ACC112 (cell line): ENCODE data around the gene ZNF292.

Source experiments
- H2AFZ ChIP-seq: fragments of 200-600 bp; sonication (generic); one replicate; pipeline ENCODE4 v1.6.0; 2017; ENCODE audit warnings: antibody characterized with exemption, low read length; ENCODE audit not compliant: unreplicated experiment
- H3K27ac ChIP-seq: fragments of 200-600 bp; sonication (generic); 2 replicates; pipeline ENCODE4 v1.5.1; 2014; ENCODE audit warnings: low read depth, mild to moderate bottlenecking, antibody characterized with exemption, low read length, moderate library complexity
- H3K27me3 ChIP-seq: fragments of 200-600 bp; sonication (generic); 2 replicates; pipeline ENCODE4 v1.6.1; 2014; ENCODE audit warnings: mild to moderate bottlenecking, antibody characterized with exemption, low read length, moderate library complexity, mixed read lengths; ENCODE audit not compliant: insufficient read depth
- H3K36me3 ChIP-seq: fragments of 200-600 bp; sonication (generic); 2 replicates; pipeline ENCODE4 v1.6.1; 2016; ENCODE audit warnings: mild to moderate bottlenecking, antibody characterized with exemption, low read length, moderate library complexity, mixed read lengths; ENCODE audit not compliant: insufficient read depth
- H3K4me1 ChIP-seq: fragments of 200-600 bp; sonication (generic); one replicate; pipeline ENCODE4 v1.6.1; 2016; ENCODE audit warnings: low read length, mixed read lengths; ENCODE audit not compliant: insufficient read depth, unreplicated experiment, control insufficient read depth
- H3K4me3 ChIP-seq: fragments of 200-600 bp; sonication (generic); 2 replicates; pipeline ENCODE4 v1.5.1; 2014; ENCODE audit warnings: mild to moderate bottlenecking, low read depth, low read length
- H3K79me2 ChIP-seq: fragments of 200-600 bp; sonication (generic); one replicate; pipeline ENCODE4 v1.6.0; 2016; ENCODE audit warnings: low read length; ENCODE audit not compliant: control insufficient read depth, unreplicated experiment, insufficient read depth

The ZNF292 gene

DNA sequence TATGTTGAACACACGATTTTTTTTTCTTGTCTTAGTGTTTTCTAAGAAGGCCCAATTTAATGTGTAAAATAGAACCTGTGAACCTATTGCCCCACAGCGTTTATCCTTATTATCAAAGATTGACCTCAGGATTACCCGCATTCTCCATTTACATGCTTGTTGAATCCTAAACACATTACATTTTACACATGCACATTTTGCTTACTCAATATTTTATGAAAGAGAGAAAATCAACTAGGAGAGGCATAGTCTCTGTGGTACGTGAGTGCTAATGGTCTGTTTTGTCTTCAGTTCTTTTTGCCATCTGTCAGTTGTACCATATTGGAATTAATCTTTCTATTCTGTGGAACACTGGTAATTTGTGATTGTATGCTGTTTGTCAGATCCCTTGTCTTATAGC lies 86.9 kb downstream of the ZNF292 start:
- H2AFZ ChIP-seq, result no peak overlapping the region
- H3K36me3 ChIP-seq, result peaks cover 25% of the 10 kb centered on the region
- peaks cover 5% of the 10 kb centered on the region for H3K79me2 ChIP-seq
- no peak overlapping the region for H3K4me3 ChIP-seq
- H3K27ac ChIP-seq, result no peak overlapping the region
- peaks cover 8% of the 10 kb centered on the region for H3K4me1 ChIP-seq
- H3K27me3 ChIP-seq, result no peaks in the 10 kb centered on the region

GRCh38 chr6:87243812-87244211 lies 88.4 kb downstream of the ZNF292 start:
- H2AFZ ChIP-seq, result no peak overlapping the region
- H3K79me2 ChIP-seq, result peaks cover 5% of the 10 kb centered on the region
- no peaks in the 10 kb centered on the region for H3K27me3 ChIP-seq
- H3K4me3 ChIP-seq, result no peak overlapping the region
- peaks cover 31% of the 10 kb centered on the region for H3K36me3 ChIP-seq
- H3K4me1 ChIP-seq, result peaks cover 8% of the 10 kb centered on the region
- H3K27ac ChIP-seq, result no peak overlapping the region

DNA sequence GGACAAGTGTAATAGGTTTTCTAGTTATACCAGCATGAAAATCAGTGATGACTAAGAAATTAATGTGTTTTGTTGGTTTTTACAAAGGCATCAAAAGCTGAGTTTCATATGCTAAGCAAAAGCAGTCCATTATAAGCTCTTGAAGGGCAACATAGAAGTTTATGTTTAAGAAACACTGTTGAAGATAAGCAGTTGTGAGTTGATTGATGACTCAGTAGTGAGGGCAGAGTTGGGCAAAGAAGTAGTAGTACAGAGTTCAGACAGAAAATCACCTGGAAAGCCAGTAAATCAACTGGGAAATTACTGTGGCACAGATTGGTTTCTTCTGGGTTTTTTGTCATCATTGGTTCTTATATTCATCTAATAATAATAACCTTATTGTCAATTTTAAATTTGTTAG lies 89.0 kb downstream of the ZNF292 start:
- Histone ChIP-seq H3K79me2 (peaks cover 5% of the 10 kb centered on the region), H2AFZ (no peak overlapping the region), H3K27me3 (no peaks in the 10 kb centered on the region), H3K27ac (no peak overlapping the region), H3K4me1 (peaks cover 8% of the 10 kb centered on the region), H3K4me3 (no peak overlapping the region), H3K36me3 (peaks cover 36% of the 10 kb centered on the region)

DNA sequence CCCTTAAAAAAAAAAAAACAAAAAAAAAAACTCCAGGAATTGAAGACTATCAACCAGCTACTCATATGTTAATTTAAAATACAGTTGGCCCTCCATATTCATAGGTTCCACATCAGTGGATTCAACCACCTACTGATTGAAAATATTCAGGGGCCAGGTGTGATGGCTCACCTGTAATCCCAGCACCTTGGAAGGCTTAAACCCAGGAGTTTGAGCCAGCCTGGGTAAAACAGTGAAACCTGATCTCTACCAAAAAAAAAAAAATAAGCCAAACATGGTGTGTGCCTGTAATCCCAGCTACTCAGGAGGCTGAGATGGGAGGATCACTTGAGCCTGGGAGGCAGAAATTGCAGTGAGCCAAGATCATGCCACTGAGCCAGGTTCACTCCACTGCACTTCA lies 94.7 kb downstream of the ZNF292 start:
- Histone ChIP-seq H3K27me3 (no peaks in the 10 kb centered on the region), H3K4me3 (no peak overlapping the region), H3K36me3 (peaks cover 37% of the 10 kb centered on the region), H3K27ac (no peak overlapping the region), H3K79me2 (no peaks in the 10 kb centered on the region), H3K4me1 (no peaks in the 10 kb centered on the region), H2AFZ (no peak overlapping the region)

GRCh38 chr6:87251225-87251624 lies 95.9 kb downstream of the ZNF292 start:
- Histone ChIP-seq H3K4me1 (no peaks in the 10 kb centered on the region), H3K27me3 (no peaks in the 10 kb centered on the region), H3K4me3 (no peak overlapping the region), H3K27ac (no peak overlapping the region), H3K79me2 (no peaks in the 10 kb centered on the region), H3K36me3 (peaks cover 46% of the 10 kb centered on the region), H2AFZ (no peak overlapping the region)

DNA sequence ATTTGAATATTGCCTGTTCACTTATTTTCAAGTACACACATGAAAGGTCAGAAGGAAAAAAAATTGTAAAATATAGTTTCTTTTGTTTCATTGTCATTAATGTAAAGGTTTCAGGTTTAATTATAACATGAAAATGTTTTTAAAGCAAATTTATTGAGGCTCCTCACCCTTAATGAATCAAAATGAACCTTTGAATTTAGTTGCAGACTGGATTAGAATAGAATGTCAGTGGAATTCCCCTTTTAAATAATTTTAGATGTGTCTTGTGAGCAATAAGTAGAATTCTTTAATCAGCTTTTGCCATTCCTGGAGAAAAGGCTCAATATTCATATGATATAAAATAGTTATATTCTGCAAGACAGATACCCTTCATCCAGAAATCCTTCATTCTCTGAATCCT lies 96.4 kb downstream of the ZNF292 start:
- H3K27me3 ChIP-seq, result no peaks in the 10 kb centered on the region
- peaks cover 46% of the 10 kb centered on the region for H3K36me3 ChIP-seq
- H3K27ac ChIP-seq, result no peak overlapping the region
- H3K4me1 ChIP-seq, result no peaks in the 10 kb centered on the region
- no peak overlapping the region for H2AFZ ChIP-seq
- H3K4me3 ChIP-seq, result no peak overlapping the region
- no peaks in the 10 kb centered on the region for H3K79me2 ChIP-seq

DNA sequence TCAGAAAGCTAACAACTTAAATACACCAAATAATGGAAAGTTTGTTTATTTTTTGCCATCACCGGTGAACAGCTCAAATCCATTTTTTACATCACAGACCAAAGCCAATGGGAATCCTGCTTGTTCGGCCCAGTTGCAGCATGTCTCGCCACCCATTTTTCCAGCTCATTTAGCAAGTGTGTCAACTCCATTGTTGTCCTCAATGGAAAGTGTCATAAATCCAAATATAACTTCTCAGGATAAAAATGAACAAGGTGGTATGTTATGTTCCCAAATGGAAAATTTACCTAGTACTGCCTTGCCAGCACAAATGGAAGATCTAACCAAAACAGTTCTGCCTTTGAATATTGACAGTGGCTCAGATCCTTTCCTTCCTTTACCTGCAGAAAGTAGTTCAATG lies 101.7 kb downstream of the ZNF292 start:
- H3K27ac ChIP-seq, result no peak overlapping the region
- no peaks in the 10 kb centered on the region for H3K27me3 ChIP-seq
- H2AFZ ChIP-seq, result no peak overlapping the region
- H3K79me2 ChIP-seq, result no peaks in the 10 kb centered on the region
- peaks cover 64% of the 10 kb centered on the region for H3K36me3 ChIP-seq
- no peaks in the 10 kb centered on the region for H3K4me1 ChIP-seq
- H3K4me3 ChIP-seq, result no peak overlapping the region

DNA sequence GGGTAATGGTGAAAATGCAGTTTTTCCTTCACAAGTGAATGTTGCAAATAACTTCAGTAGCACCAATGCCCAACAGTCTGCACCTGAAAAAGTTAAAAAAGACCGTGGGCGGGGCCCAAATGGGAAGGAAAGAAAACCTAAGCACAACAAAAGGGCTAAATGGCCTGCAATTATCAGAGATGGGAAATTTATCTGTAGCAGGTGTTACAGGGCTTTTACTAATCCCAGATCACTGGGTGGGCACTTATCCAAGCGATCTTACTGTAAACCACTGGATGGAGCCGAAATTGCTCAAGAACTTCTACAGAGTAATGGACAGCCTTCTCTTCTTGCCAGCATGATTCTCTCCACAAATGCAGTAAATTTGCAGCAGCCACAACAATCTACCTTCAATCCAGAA lies 102.2 kb downstream of the ZNF292 start:
- H3K36me3 ChIP-seq, result peaks cover 68% of the 10 kb centered on the region
- H2AFZ ChIP-seq, result no peak overlapping the region
- H3K4me1 ChIP-seq, result no peaks in the 10 kb centered on the region

GRCh38 chr6:87257975-87258374 lies 102.6 kb downstream of the ZNF292 start:
- Histone ChIP-seq H2AFZ (no peak overlapping the region), H3K36me3 (peaks cover 68% of the 10 kb centered on the region), H3K4me1 (no peaks in the 10 kb centered on the region), H3K4me3 (no peak overlapping the region), H3K27me3 (no peaks in the 10 kb centered on the region), H3K27ac (no peak overlapping the region), H3K79me2 (no peaks in the 10 kb centered on the region)

More for the DNA sequence above, 102.2 kb downstream of the ZNF292 start:
- Histone ChIP-seq H3K27me3 (no peaks in the 10 kb centered on the region), H3K79me2 (no peaks in the 10 kb centered on the region), H3K4me3 (no peak overlapping the region), H3K27ac (no peak overlapping the region)

DNA sequence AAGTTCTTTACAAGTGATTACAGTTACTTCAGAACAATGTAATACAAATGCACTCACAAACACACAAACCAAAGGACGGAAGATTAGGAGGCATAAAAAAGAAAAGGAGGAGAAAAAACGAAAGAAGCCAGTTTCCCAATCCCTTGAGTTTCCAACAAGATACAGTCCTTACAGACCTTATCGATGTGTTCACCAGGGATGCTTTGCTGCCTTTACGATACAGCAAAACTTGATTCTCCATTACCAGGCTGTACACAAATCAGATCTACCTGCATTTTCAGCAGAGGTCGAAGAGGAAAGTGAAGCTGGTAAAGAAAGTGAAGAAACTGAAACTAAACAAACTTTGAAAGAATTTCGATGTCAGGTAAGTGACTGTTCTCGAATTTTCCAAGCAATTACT lies 104.4 kb downstream of the ZNF292 start:
- Histone ChIP-seq H3K27ac (no peak overlapping the region), H3K4me1 (no peaks in the 10 kb centered on the region), H3K4me3 (no peak overlapping the region), H3K79me2 (no peaks in the 10 kb centered on the region), H3K27me3 (no peaks in the 10 kb centered on the region), H3K36me3 (peaks cover 56% of the 10 kb centered on the region), H2AFZ (no peak overlapping the region)

- Histone ChIP-seq H3K27me3 (no peaks in the 10 kb centered on the region), H3K36me3 (peaks cover 42% of the 10 kb centered on the region), H3K27ac (no peak overlapping the region)
Observed at GRCh38 chr6:87261534-87261933, 106.2 kb downstream of the ZNF292 start.

More at GRCh38 chr6:87261534-87261933, 106.2 kb downstream of the ZNF292 start:
- Histone ChIP-seq H2AFZ (no peak overlapping the region), H3K4me3 (no peak overlapping the region), H3K4me1 (no peaks in the 10 kb centered on the region), H3K79me2 (no peaks in the 10 kb centered on the region)
